HL-60/S4 (cell line): Measurements from ENCODE around the gene RNGTT.
"Not testable (repeated sequence)": the region's sequence is repeated elsewhere in the genome, so short reads cannot be mapped to it uniquely, and the experiment has no call there.

Experiments used
- in situ Hi-C: fragments of 300-500 bp; cut with MboI; formaldehyde crosslinking; loops from 2 replicates; pipeline ENCODE4 v1.14.3; 2022; ENCODE audit warnings: low sequenced_read_pairs

The RNGTT gene

DNA sequence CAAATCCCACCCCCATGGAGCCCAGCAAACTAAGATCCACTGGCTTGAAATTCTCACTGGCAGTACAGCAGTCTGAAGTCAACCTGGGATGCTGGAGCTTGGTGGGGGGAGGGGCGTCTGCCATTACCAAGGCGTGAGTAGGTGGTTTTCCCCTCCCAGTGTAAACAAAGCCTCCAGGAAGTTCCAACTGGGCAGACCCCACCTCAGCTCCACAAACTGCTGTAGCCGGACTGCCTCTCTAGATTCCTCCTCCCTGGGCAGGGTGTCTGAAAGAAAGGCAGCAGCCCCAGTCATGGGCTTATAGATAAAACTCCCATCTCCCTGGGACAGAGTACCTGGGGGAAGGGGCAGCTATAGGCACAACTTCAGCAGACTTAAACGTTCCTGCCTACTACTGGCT is 135.8 kb downstream of the RNGTT start:
- in situ Hi-C loops, result not testable (repeated sequence)

DNA sequence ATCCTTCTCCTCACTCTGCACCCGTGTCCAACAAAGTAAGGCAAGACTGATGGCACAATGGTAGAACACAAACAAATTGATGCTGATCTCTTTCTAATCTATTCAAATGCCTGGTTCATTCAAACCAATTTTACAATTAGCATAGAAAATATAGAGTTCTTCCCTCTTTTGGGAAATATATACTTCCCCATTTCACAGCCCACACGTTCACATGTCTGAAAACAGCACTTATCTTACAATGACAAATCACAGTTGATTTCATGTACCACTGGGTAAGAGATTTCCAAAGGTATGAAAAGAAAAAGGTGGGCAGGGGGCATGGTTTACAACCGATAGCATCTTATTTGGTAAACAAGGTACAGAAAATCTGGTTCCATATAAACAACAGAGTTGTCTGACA is 137.6 kb downstream of the RNGTT start:
- in situ Hi-C loops, result no loop called here

DNA sequence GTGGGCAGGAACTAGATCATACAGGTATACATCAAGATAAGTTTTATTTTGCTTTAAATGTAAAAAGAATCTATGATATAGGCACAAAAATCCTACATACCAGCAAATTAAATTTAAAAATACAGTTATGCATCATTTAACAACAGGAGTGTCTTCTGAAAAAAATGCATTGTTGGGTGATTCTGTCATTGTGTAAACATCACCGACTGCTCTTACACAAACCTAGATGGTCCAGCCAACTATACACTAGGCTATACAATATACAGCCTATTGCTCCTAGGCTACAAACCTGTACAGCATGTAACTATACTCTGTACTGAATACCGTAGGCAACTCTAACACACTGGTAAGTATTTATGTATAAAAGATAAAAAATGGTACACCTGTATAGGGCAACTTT is 139.4 kb downstream of the RNGTT start:
- in situ Hi-C loops, result no loop called here

DNA sequence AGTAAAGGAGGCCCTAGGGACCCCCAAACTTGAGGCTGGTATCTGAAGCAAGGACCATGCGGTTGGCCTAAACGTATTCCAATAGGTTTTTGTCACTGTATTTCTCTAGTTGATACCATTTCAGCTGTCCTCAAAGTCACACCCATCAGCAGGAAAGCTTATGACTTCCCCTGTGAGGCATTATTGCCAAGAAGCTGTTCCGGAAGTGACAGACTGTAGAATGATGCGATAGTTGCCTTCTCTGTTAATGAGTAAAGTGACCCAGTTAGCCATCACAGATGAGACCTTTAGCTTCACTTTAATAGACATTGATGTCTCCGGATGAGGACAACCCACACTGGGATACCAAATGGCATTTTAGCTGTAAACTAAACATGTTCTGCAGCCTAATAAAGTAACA is 147.9 kb downstream of the RNGTT start:
- in situ Hi-C loops, result no loop called here

DNA sequence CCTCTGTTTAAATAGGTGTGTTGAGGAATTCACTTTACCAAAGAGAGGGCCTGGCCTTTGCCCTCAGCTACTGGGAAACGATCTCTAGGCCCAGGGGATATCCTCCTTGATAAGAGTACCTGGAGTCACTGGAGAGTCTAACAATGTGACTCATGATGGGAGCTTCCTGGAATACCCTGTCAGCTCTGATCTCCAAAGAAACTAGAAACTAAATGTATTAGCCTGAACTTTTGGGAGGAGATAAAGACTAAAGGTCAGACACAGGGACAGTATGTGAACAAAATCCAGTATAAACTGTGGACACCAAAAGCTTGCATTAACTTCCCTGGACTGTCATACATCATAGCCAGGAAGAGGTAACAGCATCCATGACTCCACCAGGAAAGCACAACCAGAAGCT is 148.5 kb downstream of the RNGTT start:
- in situ Hi-C loops, result no loop called here

DNA sequence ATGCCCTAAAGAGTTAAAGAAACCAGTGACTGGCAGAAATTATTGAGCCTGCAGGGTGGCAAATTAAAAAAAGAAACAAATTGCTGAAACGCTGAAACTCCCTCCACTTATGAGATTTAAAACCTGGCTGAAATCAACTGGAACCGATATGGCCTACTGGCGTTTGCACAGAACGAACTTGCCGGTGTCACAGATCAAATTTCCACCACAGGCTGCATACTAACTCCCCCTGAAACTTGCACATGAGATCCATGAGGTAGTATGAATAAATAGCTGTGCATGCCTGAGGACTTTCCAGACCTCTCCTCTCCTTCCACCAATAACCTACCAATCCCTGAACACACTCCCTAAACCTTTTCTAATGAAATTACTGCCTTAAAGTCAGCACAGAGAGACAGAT is 150.4 kb downstream of the RNGTT start:
- in situ Hi-C loops, result no loop called here

DNA sequence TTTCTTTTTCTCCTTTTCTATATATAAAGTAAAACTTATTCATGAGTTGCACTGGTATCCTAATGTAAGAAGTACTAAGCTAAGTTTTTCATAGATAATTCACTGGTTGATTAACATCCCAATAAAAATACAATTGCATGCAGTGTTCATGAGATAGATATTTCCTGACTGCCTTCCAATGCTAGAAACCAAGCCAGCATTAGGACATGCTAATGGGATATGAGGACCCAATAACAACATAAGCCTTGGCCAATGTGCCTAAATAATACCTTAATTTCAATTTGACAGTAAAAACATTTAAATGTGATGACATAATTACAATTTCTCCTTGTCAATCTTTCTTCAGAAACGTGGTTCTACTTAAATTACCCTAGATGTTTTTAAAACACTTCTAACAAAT is 152.7 kb downstream of the RNGTT start:
- in situ Hi-C loops, result no loop called here

DNA sequence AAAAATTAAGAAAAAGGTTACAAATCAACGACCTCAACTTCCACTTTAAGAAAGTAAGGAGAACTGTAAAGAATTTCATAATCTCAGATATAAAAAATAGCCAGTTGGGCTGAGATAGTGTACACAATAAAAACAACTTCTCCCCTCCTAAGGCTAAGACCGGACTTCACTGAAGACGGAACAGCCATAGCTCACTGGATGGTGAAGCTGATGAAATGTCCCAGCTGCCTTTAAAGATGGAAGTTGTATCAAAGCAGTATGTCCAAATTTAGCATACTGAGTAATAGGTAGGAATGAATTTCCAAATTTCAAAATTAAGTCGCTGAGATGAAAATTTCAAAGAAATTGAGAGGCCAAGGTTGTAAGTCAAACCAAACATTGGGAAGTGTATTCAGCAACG is 153.3 kb downstream of the RNGTT start:
- in situ Hi-C loops, result no loop called here

DNA sequence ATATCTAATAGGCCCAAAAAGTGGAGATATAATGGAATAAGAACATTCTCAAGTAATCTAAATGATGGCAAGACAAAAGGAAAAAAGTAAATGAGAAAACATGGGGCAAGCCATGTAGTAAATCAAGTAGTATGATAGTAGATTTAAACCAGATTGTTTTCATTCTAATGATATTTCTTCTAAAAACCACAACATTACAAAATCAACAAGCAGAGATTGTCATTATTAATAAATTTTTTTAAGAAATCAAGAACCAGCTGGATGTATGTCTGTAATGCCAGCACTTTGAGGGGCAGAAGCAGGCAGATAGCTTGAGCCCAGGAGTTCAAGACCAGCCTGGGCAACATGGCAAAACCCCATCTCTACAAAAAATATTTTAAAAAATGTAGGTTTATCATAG is 155.0 kb downstream of the RNGTT start:
- in situ Hi-C loops, result no loop called here

DNA sequence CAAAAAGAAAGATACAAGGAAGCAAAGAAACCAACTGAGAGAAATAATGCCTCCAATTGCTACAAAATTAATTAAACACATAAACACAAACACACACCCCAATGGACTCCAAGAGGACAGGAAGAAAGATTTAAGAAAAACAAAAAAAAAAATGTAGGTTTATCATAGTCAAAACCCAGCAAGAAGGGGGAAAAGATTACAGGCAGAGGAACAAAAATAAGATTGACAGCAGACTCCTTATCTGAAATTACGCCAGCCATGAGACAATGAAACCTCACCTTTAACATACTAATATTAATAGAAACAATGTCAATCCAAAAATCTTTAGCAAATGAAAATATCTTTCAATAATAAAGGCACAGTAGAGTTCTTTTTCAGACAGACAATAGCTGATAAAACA is 155.8 kb downstream of the RNGTT start:
- in situ Hi-C loops, result no loop called here

DNA sequence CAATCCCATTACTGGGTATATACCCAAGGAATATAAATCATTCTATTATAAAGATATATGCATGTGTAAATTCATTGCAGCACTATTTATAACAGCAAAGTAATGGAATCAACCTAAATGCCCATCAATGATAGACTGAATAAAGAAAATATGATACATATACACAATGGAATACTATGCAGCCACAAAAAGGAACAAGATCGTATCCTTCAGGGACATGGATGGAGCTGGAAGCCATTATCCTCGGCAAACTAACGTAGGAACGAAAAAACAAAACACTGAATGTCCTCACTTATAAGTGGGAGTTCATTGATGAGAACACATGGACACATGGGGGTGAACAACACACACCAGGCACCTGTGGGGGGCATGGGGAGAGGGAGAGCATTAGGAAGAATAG is 156.7 kb downstream of the RNGTT start:
- in situ Hi-C loops, result no loop called here

DNA sequence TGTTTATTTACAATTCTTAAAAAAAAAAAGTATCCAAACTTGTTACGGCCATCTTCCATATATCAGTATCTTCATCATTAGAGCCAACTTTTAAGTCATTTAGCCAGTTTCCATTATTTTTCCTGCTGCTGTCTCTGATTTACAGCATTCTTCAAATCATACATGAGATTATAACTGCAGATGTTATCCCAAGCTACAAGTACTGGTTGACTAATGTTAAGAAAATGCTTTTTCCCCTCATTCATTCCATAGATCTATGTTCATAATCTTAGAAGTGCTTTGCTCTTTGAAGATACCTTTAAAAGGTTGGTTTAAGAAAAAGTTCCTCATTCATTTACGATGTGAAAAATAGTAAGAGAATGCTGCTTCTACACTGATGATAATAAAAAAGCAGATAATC is 158.7 kb downstream of the RNGTT start:
- in situ Hi-C loops, result no loop called here

DNA sequence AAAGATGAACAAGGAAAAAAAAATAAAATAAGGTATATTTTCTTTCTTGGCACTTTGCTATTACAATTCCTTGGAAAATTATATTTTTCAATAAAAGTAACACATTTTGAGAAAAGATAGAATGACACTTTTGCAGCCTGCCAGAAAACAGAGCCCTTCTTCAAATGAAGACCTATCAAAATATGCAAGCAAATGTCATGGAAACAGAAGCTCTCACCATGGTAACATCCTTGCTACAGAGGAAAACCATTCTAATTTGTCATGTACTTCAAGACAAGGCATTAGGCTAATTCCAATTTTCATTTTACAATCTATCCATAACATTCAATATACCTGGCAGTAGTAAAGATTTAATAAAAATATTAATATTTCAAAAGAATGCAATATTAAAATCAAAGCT is 177.9 kb downstream of the RNGTT start:
- in situ Hi-C loops, result no loop called here

DNA sequence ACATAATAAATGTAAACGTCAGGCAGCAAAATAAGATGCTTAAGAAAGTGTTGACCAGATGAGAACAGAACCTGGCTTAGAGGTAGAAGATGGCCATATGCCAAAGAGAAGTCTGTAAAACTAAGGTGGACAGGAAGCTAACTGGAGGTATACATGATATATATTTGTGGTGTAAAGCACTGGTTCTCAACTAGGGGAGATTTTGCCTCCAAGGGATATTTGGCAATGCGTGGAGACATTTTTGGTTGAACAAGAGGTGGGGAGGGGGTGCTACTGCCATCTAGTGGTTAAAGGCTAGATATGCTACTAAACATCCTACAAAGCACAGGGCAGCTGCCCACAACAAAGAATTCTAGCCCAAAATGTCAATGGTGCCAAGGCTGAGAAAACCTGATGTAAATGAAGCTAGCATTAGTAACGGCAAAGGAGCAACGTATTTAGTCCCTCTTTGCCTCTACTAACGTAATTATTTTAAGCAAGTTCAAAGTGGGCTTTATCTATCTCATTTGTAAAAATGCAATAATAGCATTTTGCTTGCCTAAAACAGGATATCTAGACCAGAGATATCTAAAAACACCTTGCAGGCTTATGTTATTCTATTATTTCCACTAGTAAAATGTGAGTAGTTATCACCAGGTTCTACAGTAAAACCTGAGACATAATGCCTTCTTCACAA is 182.6 kb downstream of the RNGTT start:
- in situ Hi-C loops, result no loop called here

DNA sequence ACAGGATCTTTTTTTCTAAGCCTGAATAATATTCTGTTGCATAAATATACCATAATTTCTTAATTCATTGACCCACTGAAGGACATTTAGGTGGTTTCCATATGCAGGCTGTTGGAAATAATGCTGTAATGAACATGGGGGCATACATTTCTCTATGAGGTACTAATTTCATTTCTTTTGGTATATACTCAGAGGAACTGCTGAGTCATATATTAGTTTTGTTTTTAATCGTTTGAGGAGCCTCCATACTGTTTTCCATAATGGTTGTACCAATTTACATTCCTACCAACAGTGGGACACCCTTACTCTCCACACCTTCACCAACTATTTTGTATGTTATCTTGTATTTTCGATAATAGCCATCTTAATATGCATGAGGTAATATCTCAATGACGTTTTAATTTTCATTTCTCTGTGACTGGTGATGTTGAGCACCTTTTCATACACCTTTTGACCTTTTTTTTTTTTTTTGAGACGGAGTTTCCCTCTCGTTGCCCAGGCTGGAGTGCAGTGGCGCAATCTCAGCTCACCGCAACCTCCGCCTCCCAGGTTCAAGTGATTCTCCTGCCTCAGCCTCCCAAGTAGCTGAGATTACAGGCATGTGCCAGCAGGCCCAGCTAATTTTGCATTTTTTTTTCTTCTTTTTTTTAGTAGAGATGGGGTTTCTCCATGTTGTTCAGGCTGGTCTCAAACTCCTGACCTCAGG is 187.4 kb downstream of the RNGTT start:
- in situ Hi-C loops, result no loop called here

DNA sequence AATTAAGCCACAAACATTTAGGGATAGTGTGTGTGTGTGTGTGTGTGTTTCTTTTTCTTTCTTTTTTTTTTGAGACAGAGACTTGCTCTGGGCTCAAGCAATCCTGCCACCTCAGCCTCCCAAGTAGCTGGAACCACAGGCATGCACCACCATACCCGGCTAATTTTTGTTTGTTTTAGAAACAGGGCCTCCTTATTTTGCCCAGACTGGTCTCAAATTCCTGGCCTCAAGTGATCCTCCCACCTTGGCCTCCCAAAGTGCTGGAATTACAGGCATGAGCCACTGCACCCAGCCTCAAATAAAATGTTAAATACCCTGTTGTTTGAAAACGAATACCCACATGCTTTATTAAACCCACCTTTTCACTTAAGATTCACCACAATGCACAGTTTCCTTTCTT is 195.3 kb downstream of the RNGTT start:
- in situ Hi-C loops, result not testable (repeated sequence)

DNA sequence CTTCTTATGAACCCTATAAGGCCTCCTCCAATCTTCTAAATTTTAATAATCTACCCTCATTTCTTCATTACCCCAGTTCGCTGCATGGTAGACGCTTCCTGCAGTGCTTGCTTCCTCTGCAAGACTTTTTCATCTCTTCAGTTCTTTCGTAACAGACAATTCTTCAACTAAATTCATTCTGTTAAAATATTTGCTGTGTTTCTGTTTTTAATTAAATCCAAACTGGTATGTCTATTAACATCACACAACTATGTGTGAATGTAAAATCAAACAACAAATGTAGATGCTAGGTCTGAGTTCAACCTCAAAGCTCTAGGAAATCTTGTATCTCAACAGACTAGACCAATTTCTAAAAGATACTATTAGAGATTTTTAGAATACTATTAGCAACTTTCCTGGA is 199.3 kb downstream of the RNGTT start:
- in situ Hi-C loops, result no loop called here

DNA sequence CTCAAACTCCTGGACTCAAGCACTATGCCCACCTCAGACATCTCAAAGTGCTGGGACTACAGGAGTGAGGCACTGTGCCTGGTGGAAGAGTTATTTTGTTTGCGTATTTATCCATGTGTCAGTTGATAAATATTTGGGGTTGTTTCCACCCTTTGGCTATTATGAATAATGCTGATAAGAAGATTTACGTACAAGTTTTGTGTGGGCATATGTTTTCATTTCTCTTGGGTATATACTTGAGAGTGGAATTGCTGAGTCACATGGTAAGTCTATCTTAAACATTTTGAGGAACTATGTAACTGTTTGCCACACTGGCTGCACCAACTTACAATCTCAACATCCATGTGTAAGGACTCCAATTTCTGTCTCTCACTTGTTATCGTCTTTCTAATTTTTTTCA is 200.3 kb downstream of the RNGTT start:
- in situ Hi-C loops, result no loop called here

DNA sequence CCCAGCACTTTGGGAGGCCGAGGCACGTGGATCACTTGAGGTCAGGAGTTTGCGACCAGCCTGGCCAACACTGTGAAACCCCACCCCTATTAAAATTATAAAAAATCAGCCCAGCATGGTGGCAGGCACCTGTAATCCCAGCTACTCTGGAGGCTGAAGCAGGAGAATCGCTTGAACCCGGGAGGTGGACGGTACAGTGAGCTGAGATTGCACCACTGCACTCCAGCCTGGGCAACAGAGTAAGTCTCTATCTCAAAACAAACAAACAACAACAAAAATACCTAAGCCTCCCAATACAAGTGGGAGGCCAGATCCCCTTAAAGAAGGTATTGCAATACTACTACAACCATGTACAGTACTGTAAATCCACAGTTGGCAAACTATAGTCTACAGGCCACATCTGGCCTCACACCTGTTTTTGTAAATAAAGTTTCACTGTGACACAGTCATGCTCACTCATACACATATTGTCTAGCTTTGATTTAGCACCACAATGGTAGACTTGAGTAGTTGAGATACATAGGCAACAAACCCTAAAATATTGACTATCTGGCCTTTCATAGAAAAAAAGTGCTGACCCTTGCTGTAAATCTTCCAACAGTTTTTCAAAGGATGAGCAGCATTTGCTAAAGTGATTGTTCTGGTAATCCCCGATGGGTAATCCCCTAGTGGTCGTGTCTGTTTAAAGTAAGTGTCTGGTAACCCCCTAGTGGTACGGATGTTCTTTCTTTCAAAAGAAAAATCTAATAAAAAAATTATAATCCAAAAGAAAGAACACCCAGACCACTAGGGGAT is 202.0 kb downstream of the RNGTT start:
- in situ Hi-C loops, result no loop called here

DNA sequence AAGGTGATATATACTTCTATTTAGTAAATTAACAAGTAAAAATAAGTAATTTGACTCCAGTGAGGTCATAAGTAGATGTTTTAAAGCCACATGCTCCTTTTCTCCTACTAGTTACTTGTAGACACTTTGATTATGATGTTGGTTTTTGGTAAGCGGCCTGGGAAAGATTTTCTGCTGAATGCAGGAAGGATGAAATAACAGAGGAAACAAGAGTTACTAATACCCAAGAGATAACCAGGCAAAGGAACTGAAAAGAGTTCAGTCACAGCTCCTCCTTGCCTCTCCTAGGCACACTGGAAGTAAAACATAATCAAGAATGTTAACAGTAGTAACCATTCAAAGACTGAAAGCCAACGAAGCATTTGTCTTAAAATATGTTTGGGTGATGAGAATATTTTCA is 203.3 kb downstream of the RNGTT start:
- in situ Hi-C loops, result no loop called here

DNA sequence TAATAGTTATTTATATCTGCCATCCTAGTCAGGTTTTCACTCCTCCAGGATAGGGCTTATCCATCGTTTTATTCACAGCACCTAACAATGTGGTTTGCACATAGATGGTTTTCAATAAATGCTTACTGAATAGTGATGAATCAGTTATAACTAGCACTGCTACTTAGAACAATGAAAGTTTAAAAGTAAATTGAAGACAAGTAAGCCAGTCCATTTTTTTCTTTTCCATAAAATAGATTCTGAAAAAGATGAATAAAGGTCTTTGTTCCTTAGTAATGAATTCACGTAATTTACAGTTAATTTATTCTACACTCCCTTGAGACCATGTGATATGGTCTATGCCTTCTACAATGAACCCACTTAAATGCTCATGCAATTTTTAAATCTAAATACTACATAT is 212.5 kb downstream of the RNGTT start:
- in situ Hi-C loops, result no loop called here

DNA sequence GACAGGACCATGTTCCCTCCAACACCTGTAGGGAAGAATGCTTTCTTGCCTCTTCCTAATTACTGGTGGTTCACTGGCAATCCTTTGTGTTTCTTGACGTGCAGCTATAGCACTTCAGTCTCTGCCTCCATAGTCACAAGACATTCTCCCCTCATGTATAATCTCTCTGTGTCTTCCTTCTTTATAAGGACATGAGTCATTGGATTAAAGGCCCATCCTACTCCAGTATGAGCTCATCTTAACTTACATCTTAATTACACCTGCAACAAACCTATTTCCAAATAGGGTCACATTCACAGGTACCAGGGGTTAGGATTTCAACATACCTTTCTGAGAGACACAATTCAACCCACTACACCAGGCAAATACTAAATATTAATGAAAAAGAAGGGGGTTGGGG is 213.6 kb downstream of the RNGTT start:
- in situ Hi-C loops, result no loop called here
